ENCODE results near the gene NEK7.

GRCh38 chr1:198232940-198233675, 76.3 kb downstream of the NEK7 start:
- TF ChIP-seq CTCF (IDR thresholded peaks at IDR 0.05) = no peak
- no peak for TF ChIP-seq POLR2A (IDR thresholded peaks at IDR 0.05)

Measured in suprapubic skin (tissue), 3 donors.